Uterus (tissue), 2 donors: ENCODE measurements around the gene ADAMTS17.

Experiments
- CTCF ChIP-seq, 4 experiments: fragments of 200-600 bp in 2 of 4; fragments of 450-650 bp in 2 of 4; sonication (generic) in 2 of 4; IDR thresholded peaks; one replicate each; pipeline ENCODE4 v1.5.1; 2016 to 2019; ENCODE audit warnings: antibody characterized with exemption in 4 of 4, mild to moderate bottlenecking in 2 of 4, moderate library complexity in 1 of 4
- POLR2A ChIP-seq, 2 donors: fragments of 450-650 bp; IDR thresholded peaks; one replicate each; pipeline ENCODE4 v1.6.1; 2016; ENCODE audit warnings: antibody characterized with exemption in 2 of 2, mild to moderate bottlenecking in 1 of 2, moderate library complexity in 1 of 2

GRCh38 chr15:99963096-99963825 is 378.5 kb downstream of the ADAMTS17 start:
- TF ChIP-seq CTCF (IDR thresholded peaks at IDR 0.05) = no peak
- no peak for TF ChIP-seq POLR2A (IDR thresholded peaks at IDR 0.05)
